GM21619 (cell line): ENCODE measurements around the gene GPR12.

Source experiments
- ATAC-seq: cut with Tn5 transposase; IDR thresholded peaks from one replicate; pipeline ENCODE4 v1.9.1; 2021; ENCODE audit not compliant: unreplicated experiment

The GPR12 gene, protein sequence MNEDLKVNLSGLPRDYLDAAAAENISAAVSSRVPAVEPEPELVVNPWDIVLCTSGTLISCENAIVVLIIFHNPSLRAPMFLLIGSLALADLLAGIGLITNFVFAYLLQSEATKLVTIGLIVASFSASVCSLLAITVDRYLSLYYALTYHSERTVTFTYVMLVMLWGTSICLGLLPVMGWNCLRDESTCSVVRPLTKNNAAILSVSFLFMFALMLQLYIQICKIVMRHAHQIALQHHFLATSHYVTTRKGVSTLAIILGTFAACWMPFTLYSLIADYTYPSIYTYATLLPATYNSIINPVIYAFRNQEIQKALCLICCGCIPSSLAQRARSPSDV

DNA sequence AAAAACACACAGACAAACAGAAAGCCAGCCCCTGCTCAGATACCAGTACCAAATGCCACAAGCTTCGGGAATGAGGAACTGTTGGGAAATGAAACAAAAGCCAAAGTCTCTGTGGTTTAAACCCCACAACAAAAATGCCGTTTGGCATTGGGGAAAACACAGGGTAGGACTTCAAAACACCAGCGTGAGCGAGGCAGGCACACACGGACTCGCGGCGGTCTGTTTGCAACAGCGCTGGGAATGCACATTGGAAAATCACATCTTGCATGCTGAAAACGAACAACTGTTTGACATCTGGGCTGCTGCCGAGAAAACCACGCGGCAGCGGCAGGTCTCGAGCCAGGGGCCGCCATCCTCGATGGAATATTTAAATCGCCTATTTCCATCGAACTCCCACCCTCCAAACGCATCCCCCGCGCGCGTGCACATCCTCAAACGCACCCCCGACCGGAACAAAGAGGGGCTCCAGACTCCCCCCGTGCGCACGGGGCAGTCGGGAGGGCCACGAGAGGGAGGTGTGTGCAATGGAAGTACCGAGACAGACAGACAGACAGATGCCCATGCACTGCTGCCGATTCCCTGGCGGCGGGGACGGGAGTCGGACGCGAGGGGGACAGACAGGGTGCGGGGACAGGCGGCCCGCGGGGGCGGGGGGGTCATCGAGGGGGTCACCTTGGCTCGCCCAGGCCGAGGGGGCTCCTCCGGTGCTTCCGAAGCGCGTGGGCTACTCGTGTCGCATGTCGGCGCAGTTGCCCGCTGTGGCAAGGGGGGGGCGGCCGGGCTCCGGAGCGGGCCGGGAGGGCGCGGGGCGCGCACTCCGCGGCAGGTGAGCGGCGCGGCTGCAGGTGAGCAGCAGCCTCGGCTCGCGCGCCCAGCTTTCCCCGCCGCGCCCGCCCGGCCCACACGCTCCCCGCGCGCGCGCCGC is at the start of gene GPR12:
GPR12 (minus strand) TSS at position 880 of the 925 bp plus-strand sequence. CDS start 959 bp downstream, outside the sequence.
- ATAC-seq = no peak

DNA sequence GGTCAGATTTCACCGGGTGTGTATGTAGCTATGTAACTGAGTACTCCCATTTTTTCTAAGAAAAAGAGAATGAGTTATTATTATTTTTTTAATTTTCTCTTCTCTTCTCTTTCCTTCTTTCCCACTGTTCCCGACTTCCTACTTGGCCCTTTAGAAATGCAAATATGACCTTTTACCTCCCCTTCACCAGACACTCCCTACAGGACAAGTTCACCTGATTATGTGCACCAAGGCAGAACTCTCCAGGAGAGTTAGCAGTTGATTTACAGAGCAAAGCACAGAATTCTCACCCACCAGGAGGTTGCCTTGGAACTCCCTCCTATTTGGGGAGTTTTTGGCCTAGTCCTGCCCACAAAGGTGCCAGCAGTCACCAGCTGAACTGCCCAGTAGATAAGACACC is 49.5 kb upstream of the GPR12 start:
- ATAC-seq = no peak

DNA sequence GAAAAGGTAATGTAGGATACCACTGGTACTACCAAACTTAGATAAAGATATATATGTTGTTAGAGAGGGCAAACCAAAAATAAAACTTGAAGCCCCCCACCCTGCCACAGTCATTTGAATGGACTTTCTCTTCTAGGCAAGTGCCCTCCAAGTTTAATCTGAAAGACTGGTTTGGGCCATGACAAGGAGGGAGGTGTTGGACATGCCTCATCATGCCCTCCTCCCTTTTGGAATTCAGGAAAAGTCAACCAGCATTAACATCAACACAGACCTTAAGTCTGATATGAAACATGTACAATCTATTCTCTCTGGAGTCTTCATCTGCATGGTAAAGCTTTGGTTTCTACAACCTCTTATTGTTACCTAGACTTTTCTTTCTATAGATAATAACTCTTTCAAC is 46.3 kb upstream of the GPR12 start:
- ATAC-seq = no peak

DNA sequence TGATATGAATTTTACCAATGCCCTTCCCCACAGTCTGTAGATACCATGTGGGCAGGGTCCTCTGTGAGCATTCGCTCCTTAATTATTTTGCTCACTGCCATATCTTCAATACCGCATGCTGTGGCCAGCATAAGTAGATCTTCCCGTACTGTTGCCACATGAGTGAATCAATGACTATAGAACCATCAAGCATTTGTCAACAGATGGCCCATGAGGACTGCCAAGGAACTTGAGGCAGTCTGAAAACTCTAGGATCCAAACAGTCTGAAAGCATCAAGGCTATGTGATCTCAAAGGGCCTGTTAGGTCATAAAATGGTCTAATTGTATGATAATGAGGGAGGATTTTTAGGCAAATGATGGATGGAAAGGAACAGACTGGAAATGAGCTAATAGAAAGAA is 27.4 kb upstream of the GPR12 start:
- no peak for ATAC-seq

DNA sequence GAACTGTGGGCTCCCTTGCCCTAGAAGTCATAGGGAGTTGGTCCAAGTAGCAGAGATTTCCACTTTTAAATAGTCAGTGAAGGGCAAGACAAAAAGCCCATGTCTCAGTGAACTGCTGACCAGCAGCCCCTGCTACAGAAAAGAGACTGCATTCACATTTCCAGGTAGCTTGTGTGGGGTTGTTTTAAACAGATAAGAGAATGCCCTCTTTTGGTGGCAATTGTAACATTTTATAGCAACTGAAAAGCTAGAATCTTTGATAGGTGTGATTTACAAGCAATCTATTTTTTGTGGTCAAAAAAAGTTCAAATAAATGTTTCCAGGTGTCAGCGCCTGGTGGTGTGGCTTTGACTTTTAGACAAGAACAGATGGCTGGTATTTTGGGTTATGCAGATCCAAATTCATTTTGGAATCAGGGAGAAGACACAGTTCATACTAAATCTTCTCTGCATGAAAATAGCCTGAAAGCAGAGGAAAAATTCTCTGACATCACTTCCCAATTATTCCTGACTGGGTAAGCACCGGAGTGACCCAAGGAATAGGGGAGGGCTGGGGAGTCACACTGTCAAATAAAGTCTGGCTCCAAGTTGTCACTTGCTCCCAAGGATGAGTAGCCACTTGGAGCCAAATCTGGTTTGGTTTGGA is 26.2 kb upstream of the GPR12 start:
- ATAC-seq = no peak

DNA sequence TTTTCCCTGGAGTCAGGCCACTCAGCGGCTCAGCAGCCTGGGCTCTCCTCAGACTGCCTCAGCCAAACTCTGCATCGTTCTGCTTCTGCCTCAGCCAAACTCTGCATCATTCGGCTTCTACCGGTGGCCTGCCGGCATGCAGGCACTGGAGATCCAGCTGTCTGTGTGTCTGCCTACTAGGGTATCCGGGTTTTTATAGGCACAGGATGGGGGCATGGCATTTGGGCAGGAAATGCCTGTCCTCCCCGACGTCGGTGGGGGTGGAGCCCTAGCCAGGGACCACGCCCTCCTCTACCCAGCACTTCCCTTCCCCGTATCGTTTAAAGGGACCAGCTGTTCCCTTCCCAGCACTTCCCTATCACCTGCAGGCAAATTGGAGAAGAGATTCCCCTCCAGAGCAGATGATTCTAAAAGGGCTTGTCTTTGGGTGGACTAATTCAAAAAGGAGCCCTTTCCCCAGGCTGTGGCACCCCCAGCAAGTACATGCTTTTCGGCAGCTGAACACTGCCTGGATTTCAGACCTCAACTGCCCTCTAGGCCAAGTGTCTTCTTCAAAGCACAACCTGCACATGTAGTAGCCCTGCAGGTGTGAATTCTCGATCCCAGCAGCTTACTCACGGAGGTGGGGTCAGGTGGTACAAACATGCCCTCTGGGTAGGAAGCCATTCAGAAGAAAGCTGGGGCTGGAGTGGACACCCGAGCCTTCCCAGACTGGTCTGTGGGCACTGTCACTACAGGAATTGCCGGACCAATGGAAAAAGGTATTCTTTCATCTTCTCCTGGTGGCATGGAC is 25.4 kb upstream of the GPR12 start:
- ATAC-seq = no peak

DNA sequence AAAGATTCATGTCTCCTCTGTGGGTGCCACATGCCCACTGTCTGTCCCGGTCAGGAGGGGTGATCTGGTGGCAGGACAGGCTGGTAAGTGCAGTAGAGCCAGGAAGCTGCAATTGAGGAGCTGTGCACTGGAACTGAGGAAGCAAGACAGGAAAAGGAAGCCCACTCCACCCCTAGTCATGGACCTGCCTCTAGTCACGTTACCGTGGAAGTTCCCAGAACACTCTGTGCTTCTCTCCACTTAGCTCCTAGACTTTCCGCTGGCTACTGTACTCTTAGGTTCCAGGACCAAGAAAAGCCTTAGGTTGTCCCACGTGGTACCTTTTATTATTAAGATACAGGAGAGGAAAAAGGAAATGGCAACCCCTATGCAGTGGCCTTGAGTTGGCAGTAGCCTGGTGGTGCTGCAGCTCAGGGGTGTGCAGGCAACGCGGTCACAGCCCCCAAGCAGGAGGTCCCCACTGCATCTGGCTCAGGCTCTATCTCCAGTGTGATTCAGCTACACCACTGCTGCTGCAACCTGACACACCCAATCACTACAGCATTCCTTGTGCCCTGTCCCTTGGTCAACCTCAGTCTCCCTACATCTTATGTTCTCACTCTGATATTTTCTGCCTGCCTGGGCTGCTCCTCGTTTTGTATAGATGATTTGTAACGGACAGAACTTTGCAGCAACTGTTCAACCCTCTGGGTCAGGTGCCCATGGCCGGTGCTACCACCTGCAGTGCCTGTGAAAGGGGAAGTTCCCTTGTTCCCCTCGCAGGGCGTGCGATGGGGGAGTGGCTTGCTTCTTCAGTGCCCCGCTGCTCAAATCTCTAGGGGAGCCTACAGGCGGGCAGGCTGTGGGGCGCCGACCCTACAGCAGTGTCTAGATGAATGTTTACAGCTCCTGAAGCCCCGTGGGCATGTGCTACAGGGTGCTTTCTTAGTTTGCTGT is 24.4 kb upstream of the GPR12 start:
- no peak for ATAC-seq

DNA sequence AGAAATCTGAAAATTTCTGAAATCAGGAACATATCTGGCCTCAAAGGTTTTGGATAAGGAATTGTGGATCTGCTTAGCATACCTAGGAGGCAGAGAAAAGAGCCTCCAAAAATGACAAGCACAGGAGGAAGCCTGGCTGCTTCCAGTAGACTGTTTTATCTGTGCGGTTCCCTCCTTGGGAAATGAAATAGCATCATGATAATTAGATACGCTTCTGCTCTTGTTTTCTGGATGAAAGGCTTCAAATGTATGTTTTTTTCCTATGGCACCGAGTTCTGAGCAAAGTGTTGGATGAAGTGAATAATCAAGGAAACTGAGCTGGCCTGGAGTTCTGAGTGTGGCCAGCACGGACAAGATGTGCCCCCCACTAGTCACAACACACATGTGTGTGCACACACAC is 19.8 kb upstream of the GPR12 start:
- no peak for ATAC-seq

DNA sequence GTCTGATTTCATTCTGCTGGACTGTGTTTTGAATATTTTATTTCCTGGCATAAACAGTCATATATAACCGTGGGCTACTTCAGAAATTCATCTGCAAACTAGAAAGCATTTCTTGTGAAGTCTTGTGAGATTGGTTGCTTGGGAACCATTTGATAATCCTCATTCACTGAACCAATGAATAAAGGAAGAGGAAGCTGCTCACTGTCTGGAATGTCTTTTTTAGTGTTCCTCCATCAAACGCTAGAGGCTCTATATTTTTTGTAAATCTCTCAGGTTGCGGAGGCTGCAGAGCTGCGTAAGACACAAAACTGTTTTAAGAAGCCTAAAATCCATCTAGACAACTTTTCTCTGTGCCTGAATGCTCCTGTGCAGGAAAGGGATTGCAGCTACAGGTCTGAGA is 18.7 kb upstream of the GPR12 start:
- no peak for ATAC-seq

DNA sequence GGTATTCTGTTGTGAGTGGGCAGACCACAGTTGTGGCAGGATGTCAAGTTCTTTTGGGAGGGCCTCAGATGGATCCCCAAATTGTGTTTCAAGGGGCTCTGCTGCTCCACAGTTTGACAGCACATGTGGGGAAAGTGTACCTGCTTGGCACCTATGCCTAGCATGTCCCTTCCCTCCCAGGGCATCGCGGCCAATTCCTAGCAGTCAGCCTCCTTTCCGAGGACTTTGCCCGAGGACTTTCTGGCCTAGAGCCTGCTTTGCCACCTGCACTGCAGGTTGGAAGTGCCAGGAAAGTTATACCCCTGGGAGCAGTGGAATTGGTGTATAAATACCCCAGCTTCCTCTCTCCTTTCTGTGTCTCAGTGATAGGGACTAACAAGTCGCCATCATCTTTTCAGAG is 11.9 kb upstream of the GPR12 start:
- ATAC-seq = no peak

DNA sequence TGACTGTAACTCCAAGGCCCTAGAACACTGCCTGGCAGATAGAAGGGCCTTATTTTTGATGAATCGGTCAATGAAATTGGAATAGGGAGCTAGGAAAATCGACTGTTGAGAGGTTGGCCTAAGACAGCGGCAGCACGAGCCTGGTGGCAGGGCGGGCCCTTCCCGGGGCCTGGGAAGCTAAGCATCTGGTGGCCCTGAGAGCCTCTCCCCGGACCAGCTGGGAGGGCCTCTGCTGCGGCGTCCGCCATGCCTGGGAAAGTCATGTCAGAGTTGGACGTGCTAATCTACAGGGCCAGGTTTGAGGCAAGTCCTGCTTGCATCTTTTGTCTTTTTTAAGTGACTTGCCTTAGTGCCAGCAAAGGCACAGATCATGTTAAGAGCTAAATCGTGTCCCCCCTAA is 11.2 kb upstream of the GPR12 start:
- no peak for ATAC-seq

DNA sequence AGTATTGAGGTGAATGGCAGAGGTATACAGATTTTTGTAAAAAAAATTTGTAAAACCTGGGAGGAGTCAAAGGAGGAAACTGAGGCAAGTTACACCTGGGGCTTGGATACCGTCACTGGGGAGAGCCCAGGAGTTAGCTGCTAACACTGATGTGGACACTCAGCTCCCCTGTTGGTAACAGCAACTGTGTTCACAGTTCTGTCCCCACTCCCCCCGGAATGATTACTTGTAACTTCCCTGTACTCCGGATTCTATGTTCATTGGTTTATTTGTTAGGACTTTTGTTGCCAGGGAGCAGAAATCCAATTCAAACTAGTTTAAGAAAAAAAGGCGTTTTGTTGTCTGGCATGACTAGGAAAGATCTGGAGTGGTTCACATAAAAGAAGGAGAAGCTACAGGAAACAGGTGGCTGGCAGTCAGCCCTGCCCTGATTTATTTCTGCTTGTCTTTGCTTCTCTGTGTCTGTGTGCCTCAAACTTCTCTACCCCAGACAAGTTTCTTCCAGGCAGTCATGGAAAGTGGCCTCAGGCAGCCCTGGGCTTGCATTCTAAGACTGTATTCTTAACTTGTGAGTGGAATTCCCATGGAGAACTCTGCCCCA is 2.3 kb upstream of the GPR12 start:
- no peak for ATAC-seq

DNA sequence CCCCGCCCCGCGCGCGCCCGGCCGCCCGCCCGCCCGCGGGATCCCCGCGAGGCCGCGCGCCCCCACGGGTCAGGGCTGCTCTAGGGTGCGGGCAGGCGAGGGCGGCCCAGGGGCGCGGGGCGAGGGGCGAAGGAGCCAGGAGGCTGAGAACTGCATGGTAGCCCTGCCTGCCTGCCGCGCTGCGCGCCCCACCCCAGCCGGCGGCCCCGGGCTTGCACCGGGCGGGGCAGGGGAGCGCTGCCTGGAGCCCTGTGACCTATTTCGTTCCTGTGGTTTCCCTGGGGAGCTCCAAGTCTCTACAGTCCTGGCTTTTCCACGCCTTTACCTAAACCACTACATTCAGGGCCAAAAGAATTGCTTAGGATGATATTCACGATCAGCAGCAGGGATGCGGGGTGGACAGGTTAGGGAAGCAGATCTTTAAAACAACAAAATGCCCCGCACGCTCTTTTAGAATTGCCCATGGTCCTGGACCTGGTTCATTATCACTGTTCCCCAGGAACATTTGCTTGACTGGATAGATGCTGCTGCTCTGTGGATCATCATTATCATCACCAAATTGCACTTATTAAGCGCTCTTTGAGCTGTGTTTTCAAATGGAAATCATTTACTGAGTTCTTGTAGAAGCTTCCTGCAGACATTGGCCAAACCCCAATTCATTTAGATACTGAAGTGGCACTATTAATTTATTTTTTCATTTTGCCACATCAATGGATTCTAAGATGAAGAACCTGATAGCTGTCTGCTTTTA is 421 bp upstream of the GPR12 start:
- no peak for ATAC-seq

DNA sequence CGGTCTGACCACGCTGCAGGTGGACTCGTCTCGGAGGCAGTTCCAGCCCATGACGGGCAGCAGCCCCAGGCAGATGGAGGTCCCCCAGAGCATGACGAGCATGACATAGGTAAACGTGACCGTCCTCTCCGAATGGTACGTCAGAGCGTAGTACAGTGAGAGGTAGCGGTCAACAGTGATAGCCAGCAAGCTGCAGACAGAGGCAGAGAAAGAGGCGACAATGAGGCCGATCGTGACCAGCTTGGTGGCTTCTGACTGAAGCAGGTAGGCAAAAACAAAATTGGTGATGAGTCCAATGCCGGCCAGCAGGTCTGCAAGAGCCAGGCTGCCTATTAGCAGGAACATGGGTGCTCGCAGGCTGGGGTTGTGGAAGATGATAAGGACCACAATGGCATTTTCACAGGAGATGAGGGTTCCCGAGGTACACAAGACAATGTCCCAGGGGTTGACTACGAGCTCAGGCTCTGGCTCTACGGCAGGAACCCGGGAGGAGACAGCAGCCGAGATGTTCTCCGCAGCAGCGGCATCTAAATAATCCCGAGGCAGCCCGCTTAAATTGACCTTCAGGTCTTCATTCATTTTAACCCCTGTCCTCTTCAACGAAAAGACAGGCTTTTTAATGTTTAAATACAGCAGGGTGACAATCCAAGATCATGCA is 1.2 kb downstream of the GPR12 start:
- no peak for ATAC-seq

DNA sequence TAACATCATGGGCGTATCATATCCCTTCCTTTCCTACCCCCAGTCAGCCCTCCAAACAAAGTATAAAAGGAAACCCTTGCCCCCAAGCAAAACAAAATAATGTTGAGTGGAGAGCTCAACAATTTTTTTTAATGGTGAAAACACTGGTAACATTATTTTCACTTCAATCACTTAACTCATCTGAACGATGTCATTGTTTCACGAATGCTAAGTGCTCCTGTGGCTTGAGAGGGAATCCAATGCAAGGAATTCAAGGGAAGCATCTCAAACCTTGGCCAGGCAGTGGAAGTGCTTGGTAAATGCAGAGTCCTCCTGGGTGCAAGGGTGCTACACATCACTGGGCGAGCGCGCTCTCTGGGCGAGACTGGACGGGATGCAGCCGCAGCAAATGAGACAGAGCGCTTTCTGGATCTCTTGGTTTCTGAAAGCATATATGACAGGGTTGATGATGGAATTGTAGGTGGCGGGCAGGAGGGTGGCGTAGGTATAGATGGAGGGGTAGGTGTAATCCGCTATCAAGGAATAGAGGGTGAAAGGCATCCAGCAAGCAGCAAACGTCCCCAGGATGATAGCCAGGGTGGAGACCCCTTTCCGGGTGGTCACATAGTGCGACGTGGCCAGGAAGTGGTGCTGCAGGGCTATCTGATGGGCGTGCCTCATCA is 2.0 kb downstream of the GPR12 start:
- no peak for ATAC-seq

DNA sequence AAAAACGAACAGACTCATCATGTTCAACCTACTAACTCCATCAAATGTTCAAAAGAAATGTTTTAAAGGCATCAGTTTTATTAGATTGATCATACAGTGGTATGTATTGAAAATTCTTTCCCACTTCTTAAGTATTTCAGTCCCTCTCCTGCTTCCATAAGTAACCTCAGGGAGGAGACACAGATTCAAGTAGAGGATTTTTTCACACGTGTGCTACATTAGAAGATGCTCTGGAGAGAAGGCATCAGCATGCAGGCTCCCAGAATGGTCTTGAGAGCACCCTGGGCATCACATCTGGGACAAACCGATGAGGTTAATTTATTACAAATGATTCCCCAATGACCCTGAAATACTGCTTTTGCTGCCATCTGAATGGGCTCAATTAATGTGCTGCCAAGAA is 3.6 kb downstream of the GPR12 start:
- no peak for ATAC-seq

DNA sequence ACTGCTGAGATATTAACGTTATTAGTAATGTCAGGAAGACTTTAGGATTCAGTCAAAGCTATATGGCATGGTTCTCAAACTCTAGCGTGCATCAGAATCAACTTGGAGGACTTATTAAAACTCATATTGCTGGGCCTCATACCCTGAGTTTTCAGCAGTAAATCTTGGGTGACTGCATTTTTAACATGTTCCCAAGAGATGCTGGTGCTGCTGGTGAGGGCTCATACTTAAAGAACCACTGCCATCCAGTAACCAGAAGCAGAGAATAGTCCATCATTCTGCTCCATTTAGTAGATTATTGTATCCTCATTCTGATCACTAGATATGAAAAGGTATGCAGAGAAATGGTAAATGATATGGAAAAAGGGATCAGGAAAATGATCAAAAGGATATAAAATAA is 7.9 kb downstream of the GPR12 start:
- no peak for ATAC-seq

DNA sequence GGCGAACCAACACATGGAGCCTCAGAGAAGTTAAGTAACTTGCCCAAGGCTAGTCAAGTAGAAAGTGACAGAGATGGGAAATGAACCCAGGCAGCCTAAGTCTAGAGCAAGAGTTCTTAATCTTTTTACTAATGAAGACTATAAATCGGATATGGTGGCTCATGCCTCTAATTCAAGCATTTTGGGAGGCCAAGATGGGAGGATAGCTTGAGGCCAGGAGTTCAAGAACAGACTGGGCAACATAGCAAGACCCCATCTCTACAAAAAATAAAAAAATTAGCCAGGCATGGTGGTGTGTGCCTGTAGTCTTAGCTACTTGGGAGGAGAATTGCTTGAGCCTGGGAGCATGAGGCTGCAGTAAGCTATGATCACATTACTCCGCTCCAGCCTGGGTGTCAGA is 10.7 kb downstream of the GPR12 start:
- ATAC-seq = no peak
